Measurements from ENCODE around the gene EEFSEC.

DNA sequence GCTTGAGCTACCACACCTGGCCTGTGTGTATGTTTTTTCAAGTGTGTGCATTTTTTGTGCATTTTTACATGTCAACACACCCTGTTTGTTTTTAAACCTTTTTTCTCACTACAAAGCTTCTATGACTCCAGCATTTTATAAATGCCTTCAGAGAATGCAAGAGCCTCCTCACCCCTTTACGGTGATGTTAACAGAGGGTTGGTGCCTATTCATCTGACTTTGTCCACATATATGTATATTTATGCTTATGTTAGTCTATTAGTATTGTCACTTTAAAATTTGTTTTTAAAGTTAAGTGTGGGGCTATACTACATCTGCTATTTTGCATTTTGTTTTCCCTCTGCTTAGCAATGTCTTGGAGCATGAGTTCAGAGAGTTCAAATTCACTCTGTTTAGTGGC is 45.8 kb downstream of the EEFSEC start:
- TF ChIP-seq, protein P1, sequence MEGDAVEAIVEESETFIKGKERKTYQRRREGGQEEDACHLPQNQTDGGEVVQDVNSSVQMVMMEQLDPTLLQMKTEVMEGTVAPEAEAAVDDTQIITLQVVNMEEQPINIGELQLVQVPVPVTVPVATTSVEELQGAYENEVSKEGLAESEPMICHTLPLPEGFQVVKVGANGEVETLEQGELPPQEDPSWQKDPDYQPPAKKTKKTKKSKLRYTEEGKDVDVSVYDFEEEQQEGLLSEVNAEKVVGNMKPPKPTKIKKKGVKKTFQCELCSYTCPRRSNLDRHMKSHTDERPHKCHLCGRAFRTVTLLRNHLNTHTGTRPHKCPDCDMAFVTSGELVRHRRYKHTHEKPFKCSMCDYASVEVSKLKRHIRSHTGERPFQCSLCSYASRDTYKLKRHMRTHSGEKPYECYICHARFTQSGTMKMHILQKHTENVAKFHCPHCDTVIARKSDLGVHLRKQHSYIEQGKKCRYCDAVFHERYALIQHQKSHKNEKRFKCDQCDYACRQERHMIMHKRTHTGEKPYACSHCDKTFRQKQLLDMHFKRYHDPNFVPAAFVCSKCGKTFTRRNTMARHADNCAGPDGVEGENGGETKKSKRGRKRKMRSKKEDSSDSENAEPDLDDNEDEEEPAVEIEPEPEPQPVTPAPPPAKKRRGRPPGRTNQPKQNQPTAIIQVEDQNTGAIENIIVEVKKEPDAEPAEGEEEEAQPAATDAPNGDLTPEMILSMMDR (IDR thresholded peaks at IDR 0.05): no peak
- TF ChIP-seq POLR2A (IDR thresholded peaks at IDR 0.05) (no peak), EP300 (IDR thresholded peaks at IDR 0.05) (no peak)
